Caco-2 (cell line): ENCODE data around the gene NTRK1. TPM values are rescaled to one million over a fixed set of nuclear protein-coding genes. Genes with fewer than 3 reads are reported as not detected.

ENCODE experiments used
- BruUV-seq: library from RNA; stranded (reverse); fragments of 400-500 nt; replicated peaks from 2 replicates; lab custom pipeline; 2021; lab: Mats Ljungman, UMichigan
- CTCF ChIA-PET: fragments of 300-600 bp; sonication (Branson Sonifier 250); formaldehyde crosslinking; loops from one replicate; lab custom pipeline; 2022; ENCODE audit warnings: antibody characterized with exemption; lab: Charles Lee
- POLR2A ChIA-PET: fragments of 300-600 bp; sonication (Branson Sonifier 250); formaldehyde crosslinking; loops from one replicate; lab custom pipeline; 2022; ENCODE audit warnings: antibody characterized with exemption; lab: Charles Lee
- DNase-seq, 2 experiments: peaks; one replicate each; pipeline versions ENCODE4 v3.0.0 to v3.0.0-alpha.2; 2020 to 2022
- H3K27me3 ChIP-seq: replicated peaks from 2 replicates; pipeline ENCODE4 v1.6.0; 2011; ENCODE audit warnings: low read length; ENCODE audit not compliant: control insufficient read depth, insufficient read depth
- H3K36me3 ChIP-seq: 2 replicates; pipeline ENCODE4 v1.5.1; 2011; ENCODE audit warnings: low read length; ENCODE audit not compliant: control insufficient read depth, insufficient read depth
- H3K4me1 ChIP-seq: fragments of 250-450 bp; sonication (Bioruptor Pico); 2 replicates; pipeline ENCODE4 v1.5.1; 2020; ENCODE audit warnings: mild to moderate bottlenecking
- H3K4me3 ChIP-seq: 2 replicates; pipeline ENCODE4 v1.5.1; 2011; ENCODE audit warnings: low read depth, mild to moderate bottlenecking, control low read depth, low read length
- H3K9me3 ChIP-seq: fragments of 250-450 bp; sonication (Bioruptor Pico); 2 replicates; pipeline ENCODE4 v1.5.1; 2020; ENCODE audit warnings: mild to moderate bottlenecking, moderate library complexity
- H3K27ac Mint-ChIP-seq: one replicate; pipeline ENCODE4 v1.8.0; 2022; ENCODE audit warnings: mixed read lengths; ENCODE audit not compliant: unreplicated experiment
- H3K27me3 Mint-ChIP-seq: one replicate; pipeline ENCODE4 v1.8.0; 2022; ENCODE audit warnings: mixed read lengths; ENCODE audit not compliant: insufficient read depth, unreplicated experiment
- H3K36me3 Mint-ChIP-seq: one replicate; pipeline ENCODE4 v1.8.0; 2022; ENCODE audit warnings: mild to moderate bottlenecking, mixed read lengths; ENCODE audit not compliant: insufficient read depth, unreplicated experiment
- H3K4me1 Mint-ChIP-seq: one replicate; pipeline ENCODE4 v1.8.0; 2022; ENCODE audit warnings: low read depth, mixed read lengths; ENCODE audit not compliant: unreplicated experiment
- H3K4me3 Mint-ChIP-seq: one replicate; pipeline ENCODE4 v1.8.0; 2022; ENCODE audit warnings: mild to moderate bottlenecking, moderate library complexity, mixed read lengths; ENCODE audit not compliant: unreplicated experiment
- H3K9me3 Mint-ChIP-seq: one replicate; pipeline ENCODE4 v1.8.0; 2022; ENCODE audit warnings: mixed read lengths; ENCODE audit not compliant: unreplicated experiment
- intact Hi-C: fragments of 100-400 bp; cut with micrococcal nuclease; formaldehyde crosslinking; loops from one replicate; pipeline ENCODE4 v1.10.0; 2022; ENCODE audit not compliant: unreplicated experiment
- total RNA-seq: library from RNA; stranded (reverse); gene quantifications from 2 replicates; pipeline ENCODE4 v1.2.3, GENCODE V29; 2022
- TF ChIP-seq, protein P1 (sequence below), 2 experiments: fragments of 200-600 bp in 1 of 2; IDR thresholded peaks; 1 replicate in 1 of 2; 2 replicates in 1 of 2; pipeline versions ENCODE4 v1.5.1 to v1.8.0; 2011 to 2022; ENCODE audit warnings: antibody characterized with exemption in 1 of 2, control low read depth in 1 of 2, inconsistent platforms in 1 of 2, low read depth in 1 of 2, low read length in 1 of 2, mild to moderate bottlenecking in 1 of 2, moderate library complexity in 1 of 2; ENCODE audit not compliant: insufficient read depth in 1 of 2, severe bottlenecking in 1 of 2, unreplicated experiment in 1 of 2

Gene NTRK1
- total RNA-seq, 1 experiment from 2014 or later: not detected

DNA sequence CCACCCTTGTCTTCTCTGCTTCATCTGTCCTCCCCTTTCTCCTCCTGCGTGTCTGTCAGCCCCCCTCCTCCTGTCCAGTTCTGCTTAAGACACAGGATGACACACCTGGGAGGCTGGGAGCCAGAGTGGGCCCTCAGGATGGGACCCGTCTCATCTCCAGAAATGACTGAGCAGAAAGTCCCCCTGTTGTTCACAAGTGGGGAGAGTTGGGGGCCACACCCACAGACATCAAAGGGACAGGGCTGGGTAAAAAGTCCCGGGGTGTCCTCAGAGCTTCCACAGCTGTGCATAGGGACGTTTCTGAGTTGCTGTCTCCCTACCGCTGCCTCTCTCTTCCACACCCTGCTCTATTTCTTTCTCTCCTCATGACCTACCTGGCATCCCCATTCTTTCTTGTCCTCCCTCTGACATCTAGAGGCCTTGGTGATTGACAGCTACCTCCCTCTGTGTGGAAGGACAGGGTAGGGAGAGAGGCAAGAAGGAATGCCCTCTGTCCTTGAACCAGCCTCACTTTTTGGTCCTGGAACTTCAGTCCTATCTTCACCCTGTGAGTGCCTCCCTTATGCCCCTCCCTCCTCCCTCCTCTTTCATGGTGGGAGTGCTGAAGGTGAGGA, 24.5 kb upstream of the NTRK1 start:
- no peak for DNase-seq
- CTCF ChIA-PET: interaction anchor here (0.8 kb wide), 1 partner anchor 23 kb away, joined by 3 read pairs; no protein-coding TSS in a partner anchor
- H3K9me3 Mint-ChIP-seq: no peaks in the 10 kb centered on the region
- Histone ChIP-seq H3K36me3 (no peaks in the 10 kb centered on the region), H3K4me1 (no peaks in the 10 kb centered on the region), H3K4me3 (no peak overlapping the region), H3K9me3 (no peaks in the 10 kb centered on the region), H3K27me3 (no peaks in the 10 kb centered on the region; the same call in 1 of the 2 replicates)
- TF ChIP-seq, protein P1, sequence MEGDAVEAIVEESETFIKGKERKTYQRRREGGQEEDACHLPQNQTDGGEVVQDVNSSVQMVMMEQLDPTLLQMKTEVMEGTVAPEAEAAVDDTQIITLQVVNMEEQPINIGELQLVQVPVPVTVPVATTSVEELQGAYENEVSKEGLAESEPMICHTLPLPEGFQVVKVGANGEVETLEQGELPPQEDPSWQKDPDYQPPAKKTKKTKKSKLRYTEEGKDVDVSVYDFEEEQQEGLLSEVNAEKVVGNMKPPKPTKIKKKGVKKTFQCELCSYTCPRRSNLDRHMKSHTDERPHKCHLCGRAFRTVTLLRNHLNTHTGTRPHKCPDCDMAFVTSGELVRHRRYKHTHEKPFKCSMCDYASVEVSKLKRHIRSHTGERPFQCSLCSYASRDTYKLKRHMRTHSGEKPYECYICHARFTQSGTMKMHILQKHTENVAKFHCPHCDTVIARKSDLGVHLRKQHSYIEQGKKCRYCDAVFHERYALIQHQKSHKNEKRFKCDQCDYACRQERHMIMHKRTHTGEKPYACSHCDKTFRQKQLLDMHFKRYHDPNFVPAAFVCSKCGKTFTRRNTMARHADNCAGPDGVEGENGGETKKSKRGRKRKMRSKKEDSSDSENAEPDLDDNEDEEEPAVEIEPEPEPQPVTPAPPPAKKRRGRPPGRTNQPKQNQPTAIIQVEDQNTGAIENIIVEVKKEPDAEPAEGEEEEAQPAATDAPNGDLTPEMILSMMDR (IDR thresholded peaks at IDR 0.05; ENCODE audit: insufficient read depth in 1 of 2, low read depth in 1 of 2, low read length in 1 of 2, severe bottlenecking in 1 of 2, unreplicated experiment in 1 of 2): no peak
- no TSS peak for BruUV-seq
- H3K4me3 Mint-ChIP-seq: no peak overlapping the region
- peaks cover 38% of the 10 kb centered on the region for H3K27me3 Mint-ChIP-seq
- intact Hi-C loops: no loop called here
- H3K27ac Mint-ChIP-seq: no peak overlapping the region
- peaks cover 4% of the 10 kb centered on the region for H3K36me3 Mint-ChIP-seq
- H3K4me1 Mint-ChIP-seq: no peaks in the 10 kb centered on the region
- POLR2A ChIA-PET: no interaction called here

DNA sequence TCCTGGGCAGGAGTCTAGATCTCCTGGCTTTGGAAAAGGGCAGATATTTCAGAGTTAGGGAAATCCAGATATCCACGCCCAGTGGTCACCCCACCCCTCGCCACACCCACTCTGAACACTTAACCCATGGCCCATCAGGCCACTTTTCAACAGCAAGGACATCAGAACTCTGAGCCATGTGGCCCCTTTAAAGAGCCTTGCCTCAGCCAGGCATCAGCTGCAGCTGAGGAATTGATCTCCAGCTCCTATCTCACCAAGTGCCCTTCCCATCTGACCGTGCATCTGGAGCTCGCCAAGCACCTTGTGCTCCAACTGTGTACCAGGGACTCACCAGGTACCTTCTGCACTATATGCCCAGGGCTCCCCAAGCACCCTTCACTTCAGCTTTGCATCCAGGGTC, 23.8 kb upstream of the NTRK1 start:
- no peak for DNase-seq
- intact Hi-C loops: no loop called here
- Mint-ChIP-seq H3K4me1 (no peaks in the 10 kb centered on the region), H3K36me3 (peaks cover 4% of the 10 kb centered on the region), H3K9me3 (no peaks in the 10 kb centered on the region), H3K27me3 (peaks cover 34% of the 10 kb centered on the region), H3K27ac (no peak overlapping the region), H3K4me3 (no peak overlapping the region)
- Histone ChIP-seq H3K36me3 (no peaks in the 10 kb centered on the region), H3K4me3 (no peak overlapping the region), H3K4me1 (no peaks in the 10 kb centered on the region), H3K27me3 (no peaks in the 10 kb centered on the region; the same call in 1 of the 2 replicates), H3K9me3 (no peaks in the 10 kb centered on the region)
- POLR2A ChIA-PET: no interaction called here
- CTCF ChIA-PET: interaction anchor here (0.8 to 2.7 kb wide), 2 partner anchors 22 to 23 kb away, joined by 3 to 35 read pairs; partner anchors contain the start of gene INSRR
- TF ChIP-seq, protein P1 (IDR thresholded peaks at IDR 0.05; ENCODE audit: insufficient read depth in 1 of 2, low read depth in 1 of 2, low read length in 1 of 2, severe bottlenecking in 1 of 2, unreplicated experiment in 1 of 2): no peak
- no TSS peak for BruUV-seq

DNA sequence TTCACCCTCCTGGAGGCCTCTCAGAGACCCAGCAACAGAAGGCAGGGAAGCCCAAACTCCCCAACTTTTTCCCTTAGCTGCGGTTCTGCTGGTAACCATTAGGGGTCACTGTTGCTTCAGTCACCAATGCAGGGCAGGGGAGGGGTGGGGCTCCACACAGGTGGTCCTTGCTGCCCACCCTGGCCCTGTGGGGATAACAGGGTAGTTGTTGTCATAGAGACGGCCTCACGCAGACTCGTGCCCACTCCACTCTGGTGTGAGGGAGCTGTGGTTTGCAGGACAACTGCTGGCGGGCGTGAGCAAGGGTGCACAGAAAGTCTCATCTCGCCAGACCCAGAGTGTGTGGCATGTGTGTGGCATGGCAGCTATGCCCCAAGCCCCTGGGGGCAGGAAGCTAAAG, 21.7 kb upstream of the NTRK1 start:
- POLR2A ChIA-PET: no interaction called here

More for the DNA sequence above, 21.7 kb upstream of the NTRK1 start:
- Mint-ChIP-seq H3K27ac (no peak overlapping the region), H3K36me3 (peaks cover 4% of the 10 kb centered on the region), H3K4me3 (no peak overlapping the region), H3K9me3 (peaks cover 10% of the 10 kb centered on the region), H3K27me3 (peaks cover 31% of the 10 kb centered on the region), H3K4me1 (no peaks in the 10 kb centered on the region)
- TF ChIP-seq, protein P1 (IDR thresholded peaks at IDR 0.05; ENCODE audit: insufficient read depth in 1 of 2, low read depth in 1 of 2, low read length in 1 of 2, severe bottlenecking in 1 of 2, unreplicated experiment in 1 of 2): peak; percentile 70 to 93
- no TSS peak for BruUV-seq
- H3K27me3 ChIP-seq: no peaks in the 10 kb centered on the region; the same call in 1 of the 2 replicates
- CTCF ChIA-PET: interaction anchor here (0.6 to 2.7 kb wide), 16 partner anchors 9 to 215 kb away, joined by 3 to 35 read pairs (median 4); partner anchors contain the start of genes INSRR and NTRK1
- H3K4me3 ChIP-seq: no peak overlapping the region
- no peaks in the 10 kb centered on the region for H3K36me3 ChIP-seq
- peak in 1 of 2 experiments; percentile 49 for DNase-seq
- no peaks in the 10 kb centered on the region for H3K4me1 ChIP-seq
- intact Hi-C loops: loop anchor here (1.0 to 2.0 kb wide), 2 partner anchors 22 to 51 kb away; partner anchors contain the start of gene NTRK1
- no peaks in the 10 kb centered on the region for H3K9me3 ChIP-seq
